Nephron progenitor cell (in vitro differentiated cells): ENCODE measurements around the gene MAS1.

Experiments used
- DNase-seq: peaks from one replicate; pipeline ENCODE4 v3.0.0; 2021
- H3K27ac Mint-ChIP-seq: 2 replicates; pipeline ENCODE4 v1.8.0; 2021; ENCODE audit warnings: mild to moderate bottlenecking, moderate library complexity, mixed read lengths
- H3K27me3 Mint-ChIP-seq: 2 replicates; pipeline ENCODE4 v1.8.0; 2021; ENCODE audit warnings: mild to moderate bottlenecking, low read depth, mixed read lengths; ENCODE audit not compliant: poor library complexity
- H3K36me3 Mint-ChIP-seq: 2 replicates; pipeline ENCODE4 v1.8.0; 2021; ENCODE audit warnings: low read depth, mixed read lengths
- H3K4me1 Mint-ChIP-seq: 2 replicates; pipeline ENCODE4 v1.8.0; 2021; ENCODE audit warnings: mixed read lengths
- H3K4me3 Mint-ChIP-seq: 2 replicates; pipeline ENCODE4 v1.8.0; 2021; ENCODE audit warnings: mild to moderate bottlenecking, moderate library complexity, mixed read lengths
- H3K9me3 Mint-ChIP-seq: 2 replicates; pipeline ENCODE4 v1.8.0; 2021; ENCODE audit warnings: mild to moderate bottlenecking, moderate library complexity, mixed read lengths
- CTCF ChIP-seq: fragments of 200-600 bp; sonication (generic); IDR thresholded peaks from 2 replicates; pipeline ENCODE4 v1.5.0; 2021; ENCODE audit warnings: antibody characterized with exemption

MAS1 gene

GRCh38 chr6:159926542-159927203, 35.9 kb downstream of the MAS1 start:
- H3K27ac Mint-ChIP-seq = no peak overlapping the region
- DNase-seq = no peak
- H3K4me1 Mint-ChIP-seq = no peaks in the 10 kb centered on the region
- H3K9me3 Mint-ChIP-seq = peaks cover 10% of the 10 kb centered on the region
- TF ChIP-seq CTCF = no peak
- H3K4me3 Mint-ChIP-seq = no peak overlapping the region
- H3K27me3 Mint-ChIP-seq = peaks cover 20% of the 10 kb centered on the region
- H3K36me3 Mint-ChIP-seq = no peaks in the 10 kb centered on the region

GRCh38 chr6:159929819-159930218, 39.0 kb downstream of the MAS1 start:
- Mint-ChIP-seq H3K27ac (peak overlapping the region; percentile 15), H3K27me3 (peaks cover 26% of the 10 kb centered on the region), H3K4me1 (no peaks in the 10 kb centered on the region), H3K9me3 (no peaks in the 10 kb centered on the region), H3K36me3 (no peaks in the 10 kb centered on the region), H3K4me3 (no peak overlapping the region)
- no peak for DNase-seq
- no peak for TF ChIP-seq CTCF

- TF ChIP-seq CTCF = no peak
- H3K4me3 Mint-ChIP-seq = no peak overlapping the region
- H3K36me3 Mint-ChIP-seq = no peaks in the 10 kb centered on the region
- H3K27ac Mint-ChIP-seq = no peak overlapping the region
- DNase-seq = no peak
- H3K9me3 Mint-ChIP-seq = peaks cover 10% of the 10 kb centered on the region
- no peaks in the 10 kb centered on the region for H3K4me1 Mint-ChIP-seq
- H3K27me3 Mint-ChIP-seq = peaks cover 28% of the 10 kb centered on the region
These were observed 40.3 kb downstream of the MAS1 start for GRCh38 chr6:159931112-159931511.

- Mint-ChIP-seq H3K9me3 (peaks cover 13% of the 10 kb centered on the region), H3K27me3 (peaks cover 23% of the 10 kb centered on the region), H3K36me3 (no peaks in the 10 kb centered on the region), H3K4me1 (no peaks in the 10 kb centered on the region), H3K27ac (no peak overlapping the region), H3K4me3 (no peak overlapping the region)
- TF ChIP-seq CTCF = no peak
- no peak for DNase-seq
These were observed 41.1 kb downstream of the MAS1 start for GRCh38 chr6:159931846-159932245.

GRCh38 chr6:159933077-159933476, 42.3 kb downstream of the MAS1 start:
- DNase-seq = no peak
- no peak overlapping the region for H3K27ac Mint-ChIP-seq
- H3K9me3 Mint-ChIP-seq = peaks cover 13% of the 10 kb centered on the region
- H3K4me3 Mint-ChIP-seq = no peak overlapping the region
- H3K4me1 Mint-ChIP-seq = no peaks in the 10 kb centered on the region
- TF ChIP-seq CTCF = no peak
- peaks cover 23% of the 10 kb centered on the region for H3K27me3 Mint-ChIP-seq
- H3K36me3 Mint-ChIP-seq = no peaks in the 10 kb centered on the region

GRCh38 chr6:159934181-159934580, 43.4 kb downstream of the MAS1 start:
- no peak overlapping the region for H3K27ac Mint-ChIP-seq
- peaks cover 26% of the 10 kb centered on the region for H3K27me3 Mint-ChIP-seq
- DNase-seq = no peak
- H3K9me3 Mint-ChIP-seq = peaks cover 13% of the 10 kb centered on the region
- H3K4me1 Mint-ChIP-seq = no peaks in the 10 kb centered on the region
- H3K36me3 Mint-ChIP-seq = no peaks in the 10 kb centered on the region
- H3K4me3 Mint-ChIP-seq = no peak overlapping the region
- no peak for TF ChIP-seq CTCF
